Transverse colon (tissue), 4 donors: ENCODE measurements around the gene CDC42BPB.

ENCODE experiments used
- CTCF ChIP-seq, 5 experiments: fragments of 200-600 bp in 3 of 5; fragments of 450-650 bp in 2 of 5; sonication (generic) in 3 of 5; IDR thresholded peaks; 1 replicate in 2 of 5; 2 replicates in 3 of 5; pipeline ENCODE4 v1.5.1; 2016 to 2017; ENCODE audit warnings: antibody characterized with exemption in 5 of 5, inconsistent platforms in 3 of 5, mild to moderate bottlenecking in 2 of 5, moderate library complexity in 1 of 5
- POLR2A ChIP-seq: fragments of 450-650 bp; IDR thresholded peaks from one replicate; pipeline ENCODE4 v1.6.1; 2016; ENCODE audit warnings: antibody characterized with exemption, mild to moderate bottlenecking, moderate library complexity
- POLR2AphosphoS5 ChIP-seq, 3 donors: sonication (generic); formaldehyde crosslinking; IDR thresholded peaks; one replicate each; pipeline ENCODE4 v1.6.1; 2016; ENCODE audit warnings: antibody characterized with exemption in 3 of 3

- no peak for TF ChIP-seq POLR2A
- TF ChIP-seq CTCF (IDR thresholded peaks at IDR 0.05) = no peak
- TF ChIP-seq POLR2AphosphoS5 (IDR thresholded peaks at IDR 0.05) = no peak
Observed at GRCh38 chr14:103070263-103070885, 13.0 kb upstream of the CDC42BPB start.
